ENCODE measurements around the gene ERICH6B.

Gene ERICH6B

DNA sequence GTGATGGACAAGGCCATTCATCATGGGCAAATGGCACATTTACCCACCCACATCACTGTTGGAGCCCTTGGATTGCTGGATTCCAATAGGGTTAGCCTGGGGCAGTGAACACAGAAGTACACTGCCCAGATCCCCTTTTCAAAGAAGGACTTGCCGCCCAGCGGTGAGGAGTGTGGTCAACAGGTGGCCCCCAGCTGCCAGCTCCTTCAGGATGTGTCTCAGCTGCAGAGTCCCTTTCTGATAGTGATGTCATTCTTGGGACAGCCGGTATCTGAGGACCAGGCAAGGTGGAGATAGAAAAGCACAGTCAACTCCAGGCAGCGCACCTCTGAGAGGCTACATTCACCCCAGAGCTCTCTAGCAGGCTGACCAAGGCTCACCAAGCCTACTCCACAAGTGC, 16.9 kb downstream of the ERICH6B start:
- DNase-seq, result no peak

DNA sequence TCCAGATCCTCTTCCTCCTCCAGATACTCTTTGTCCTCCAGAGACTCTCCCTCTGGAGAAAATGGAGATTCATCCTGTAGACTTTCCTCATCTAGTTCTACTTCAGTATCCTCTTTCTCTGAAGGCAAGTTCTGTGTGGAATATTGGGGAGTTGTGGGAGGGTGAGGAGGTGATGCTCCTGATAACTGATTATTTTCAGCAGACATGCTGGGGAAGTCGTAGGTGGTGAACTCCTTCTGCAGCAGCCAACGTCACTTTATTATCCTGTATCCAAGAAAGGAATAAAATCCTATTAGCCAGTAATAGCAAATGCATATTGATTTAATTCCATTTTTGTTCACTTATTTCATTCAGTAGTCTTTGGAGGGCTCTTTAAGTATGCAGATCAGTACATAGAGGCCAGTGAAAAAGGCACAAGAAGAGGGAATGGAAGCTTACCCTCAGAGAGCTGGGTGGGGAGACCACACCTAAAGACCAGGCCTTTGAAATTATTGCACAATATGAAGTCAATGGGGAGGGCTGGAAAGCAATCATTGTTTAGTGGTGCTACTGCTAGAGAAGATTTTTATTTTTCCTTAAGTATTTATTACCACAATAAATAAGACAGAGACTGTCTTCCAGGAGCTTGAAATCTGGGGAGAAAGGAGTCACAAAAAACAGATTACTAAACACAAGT, 18.6 kb downstream of the ERICH6B start:
- DNase-seq, result no peak

DNA sequence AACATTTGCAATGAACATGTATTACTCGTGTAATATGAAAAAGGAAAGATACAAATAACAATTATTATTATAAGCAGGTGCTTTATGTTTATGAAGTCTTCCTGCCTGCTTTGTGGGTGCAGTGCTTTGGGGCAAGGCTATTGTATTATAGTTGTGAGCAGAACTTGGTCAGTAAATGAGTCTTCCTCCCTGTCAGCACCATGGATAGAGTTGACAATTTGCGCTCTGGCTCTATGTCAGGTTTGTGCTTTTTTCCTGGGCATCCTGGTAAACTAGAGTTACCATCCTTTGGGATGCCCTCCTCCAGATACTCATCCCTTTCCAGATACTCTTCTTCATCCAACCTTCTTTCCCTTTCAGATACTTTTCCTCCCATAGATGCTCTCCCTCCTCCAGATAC, 19.6 kb downstream of the ERICH6B start:
- no peak for DNase-seq

DNA sequence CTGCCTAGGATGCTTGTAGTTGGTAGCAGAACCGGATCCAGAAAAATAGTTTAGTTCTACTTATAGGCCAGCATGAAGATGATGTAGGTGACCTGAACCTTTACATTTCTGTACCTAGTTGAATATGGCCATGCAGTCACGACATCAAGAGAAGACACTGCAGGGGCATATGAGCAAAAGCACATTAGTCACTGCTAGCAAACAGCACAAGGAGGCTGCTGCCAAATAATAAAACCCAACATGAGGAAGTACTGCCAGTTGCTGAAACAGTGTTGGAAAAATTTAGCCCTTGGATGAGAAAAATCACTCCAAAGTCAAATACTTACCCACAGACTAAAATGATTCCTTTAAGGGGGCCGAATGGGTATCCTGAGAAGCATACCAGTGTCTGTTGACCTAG, 20.8 kb downstream of the ERICH6B start:
- no peak for DNase-seq

GRCh38 chr13:45594227-45594626, 21.3 kb downstream of the ERICH6B start:
- DNase-seq, result no peak

- DNase-seq, result no peak
Observed at GRCh38 chr13:45592758-45593157, 22.8 kb downstream of the ERICH6B start.

- no peak for DNase-seq
Observed at GRCh38 chr13:45590066-45590465, 25.5 kb downstream of the ERICH6B start.

DNA sequence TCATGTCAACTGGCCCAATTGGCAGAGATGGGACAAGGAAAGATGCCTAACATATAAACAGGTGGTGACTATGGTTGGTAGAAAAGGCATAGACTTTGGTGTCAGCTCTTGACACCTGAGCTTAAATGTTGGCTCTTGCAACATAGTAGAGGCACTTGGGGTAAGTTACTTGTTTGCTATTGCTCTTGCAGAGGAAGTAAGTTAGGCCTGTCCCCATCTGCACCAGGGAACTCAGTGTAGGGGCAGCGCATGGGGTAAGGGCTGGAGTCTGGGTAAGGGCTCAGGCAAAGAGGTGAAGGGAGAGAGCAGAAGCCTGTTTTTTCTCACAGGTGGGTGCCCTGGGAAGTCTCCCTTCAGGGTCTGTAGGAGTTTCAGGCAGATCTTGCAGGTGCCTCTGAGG, 27.6 kb downstream of the ERICH6B start:
- no peak for DNase-seq

- DNase-seq, result peak; percentile 15
Observed at GRCh38 chr13:45584816-45585215, 30.7 kb downstream of the ERICH6B start.

GRCh38 chr13:45582408-45583076, 33.0 kb downstream of the ERICH6B start:
- DNase-seq, result no peak

DNA sequence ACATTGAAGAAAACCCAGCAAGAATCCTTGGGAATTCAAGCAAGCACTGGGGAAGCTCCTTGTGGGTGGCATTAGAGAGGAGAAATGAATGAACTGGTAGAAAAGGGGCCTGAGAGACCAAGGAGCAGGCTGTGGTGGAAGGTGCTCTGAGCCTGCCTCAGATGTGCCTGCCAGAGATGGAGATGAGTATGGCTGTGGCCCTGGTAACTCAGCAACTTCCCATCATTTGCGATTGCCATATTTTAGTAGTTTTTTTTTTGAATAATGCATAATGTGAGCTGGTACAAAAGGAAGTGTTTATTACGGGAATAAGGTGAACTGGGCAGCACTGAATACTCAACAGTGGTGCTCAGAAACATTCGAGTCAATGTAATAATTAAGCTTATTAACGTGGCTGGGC, 39.1 kb downstream of the ERICH6B start:
- no peak for DNase-seq

DNA sequence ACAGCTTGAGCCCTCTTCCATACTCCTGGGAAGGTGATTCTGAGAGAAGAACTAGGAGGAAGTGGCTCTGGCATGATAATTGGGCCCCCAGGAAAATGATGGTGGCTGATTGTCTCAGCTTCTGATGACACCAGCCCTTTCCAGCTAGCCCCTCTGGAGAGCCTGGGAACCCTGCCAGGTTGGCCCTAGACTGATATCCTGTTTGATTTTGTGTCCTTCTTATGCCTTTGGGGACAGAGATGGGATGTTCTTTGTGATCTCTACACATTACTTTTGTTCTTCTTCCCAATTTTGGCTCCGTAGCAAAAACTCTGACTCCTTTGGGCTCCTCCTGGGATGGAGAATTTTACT, 39.7 kb downstream of the ERICH6B start:
- no peak for DNase-seq

DNA sequence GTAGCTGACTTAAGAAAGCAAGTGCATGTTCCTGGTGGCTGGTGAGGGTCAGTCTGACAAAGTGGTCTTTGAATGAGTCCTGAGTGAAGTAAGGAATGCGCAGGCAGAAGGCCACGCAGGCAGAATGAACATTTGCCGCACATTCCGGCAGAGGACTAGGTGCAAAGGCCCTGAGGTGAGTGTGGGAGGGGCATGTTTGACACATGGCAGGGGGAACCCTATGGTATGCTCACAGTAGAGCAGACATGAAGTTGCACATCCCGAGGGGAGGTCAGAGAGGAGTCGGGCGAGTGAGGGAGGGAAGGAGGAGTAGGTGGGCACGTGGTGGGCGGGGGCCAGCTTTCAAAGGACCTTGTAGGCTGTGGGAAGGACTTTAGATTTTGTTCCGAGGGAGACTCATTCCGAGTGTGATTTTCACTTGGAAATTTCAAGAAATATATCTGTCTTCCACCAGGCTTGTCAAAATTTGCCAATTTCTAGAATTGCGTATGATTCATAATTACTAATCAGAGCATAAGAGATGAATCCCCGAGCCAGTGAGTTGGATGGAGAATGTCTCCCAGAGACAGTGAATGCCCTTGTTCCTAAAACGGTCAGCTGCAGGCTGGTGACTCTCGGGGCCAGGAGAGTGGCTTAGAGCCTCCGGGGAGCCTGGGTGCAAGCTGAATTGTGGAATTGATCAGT, 40.3 kb downstream of the ERICH6B start:
- no peak for DNase-seq

GRCh38 chr13:45565331-45565730, 50.2 kb downstream of the ERICH6B start:
- DNase-seq, result no peak

GRCh38 chr13:45564133-45564776, 51.3 kb downstream of the ERICH6B start:
- peak; percentile 86 for DNase-seq

GRCh38 chr13:45554604-45555109, 60.9 kb downstream of the ERICH6B start:
- DNase-seq, result no peak

DNA sequence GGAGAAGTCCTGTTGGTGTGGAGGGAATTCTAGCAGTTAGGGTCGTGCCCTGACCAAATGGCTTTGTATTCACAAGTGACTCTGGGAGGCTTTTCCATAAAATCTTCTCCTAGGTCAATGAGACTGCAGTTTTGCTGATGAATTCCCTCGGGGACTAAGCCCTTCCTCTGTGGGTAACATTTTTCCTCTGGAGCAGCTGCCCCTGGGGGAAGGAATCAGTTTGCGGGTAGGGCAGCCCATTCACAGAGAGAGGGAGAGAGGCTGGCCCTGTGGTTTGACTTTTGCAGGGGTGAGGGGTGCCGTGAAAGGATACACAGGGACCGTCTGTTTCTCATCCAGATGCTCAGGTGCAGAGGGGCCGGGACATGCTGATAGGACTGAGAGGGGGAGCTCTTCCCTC, 67.3 kb downstream of the ERICH6B start:
- peak; percentile 30 for DNase-seq

DNA sequence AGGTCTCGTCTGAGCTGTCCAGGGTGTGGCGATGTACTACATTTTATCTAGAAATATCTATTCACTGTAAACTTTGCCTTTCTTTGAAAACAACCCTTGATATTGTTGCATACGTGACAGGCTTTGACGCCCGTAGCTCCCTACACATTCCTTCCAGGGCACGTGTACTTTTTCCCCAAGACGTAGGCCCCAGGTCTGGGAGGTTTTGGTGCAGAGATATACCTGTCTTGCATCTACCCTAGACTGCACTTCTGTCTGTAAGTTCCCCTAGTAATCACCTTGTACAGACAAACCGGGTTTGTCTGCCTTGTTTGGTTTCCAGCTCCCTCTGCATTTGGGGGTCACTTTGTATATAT, 69.2 kb downstream of the ERICH6B start:
- DNase-seq, result no peak

- DNase-seq, result no peak
Observed at GRCh38 chr13:45545686-45546409, 69.7 kb downstream of the ERICH6B start.

DNA sequence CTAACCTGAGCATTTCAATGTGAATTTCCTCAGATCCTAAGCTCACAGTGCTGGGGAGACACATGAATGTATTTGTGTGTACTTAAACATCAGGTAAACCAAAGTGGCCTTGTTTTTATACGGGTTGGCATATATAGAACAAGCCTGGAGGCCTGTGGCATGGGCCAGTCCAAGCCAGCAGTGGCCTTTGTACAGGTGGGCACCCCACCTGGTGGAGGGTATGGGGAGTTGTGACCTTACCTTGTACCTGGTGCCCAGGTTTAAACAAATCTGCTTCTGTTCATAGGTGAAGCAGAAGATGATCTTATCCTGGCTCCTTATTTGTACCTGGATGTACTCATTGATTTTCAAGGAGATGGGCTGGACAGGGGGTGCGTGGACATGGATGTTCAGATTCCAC, 71.0 kb downstream of the ERICH6B start:
- no peak for DNase-seq

DNA sequence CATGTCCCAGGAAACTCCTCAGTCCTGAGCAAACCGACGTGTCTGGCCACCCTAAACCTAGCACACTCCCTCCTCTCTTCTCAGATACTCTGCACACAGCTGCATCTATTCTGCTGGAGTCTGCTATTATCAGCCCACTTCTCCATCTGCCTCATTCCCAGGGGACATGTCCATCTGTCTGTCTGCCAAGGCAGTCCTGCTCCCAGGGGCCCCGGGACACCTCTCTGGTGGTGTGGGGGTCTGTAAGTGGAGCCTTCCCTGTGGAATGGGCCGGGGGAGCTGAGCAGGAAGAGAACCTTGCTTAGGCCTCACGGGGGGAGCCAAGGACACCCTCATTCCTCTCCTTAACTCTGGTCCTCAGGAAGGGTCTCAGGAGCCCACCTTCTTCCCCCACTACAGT, 72.7 kb downstream of the ERICH6B start:
- peak; percentile 73 for DNase-seq

DNA sequence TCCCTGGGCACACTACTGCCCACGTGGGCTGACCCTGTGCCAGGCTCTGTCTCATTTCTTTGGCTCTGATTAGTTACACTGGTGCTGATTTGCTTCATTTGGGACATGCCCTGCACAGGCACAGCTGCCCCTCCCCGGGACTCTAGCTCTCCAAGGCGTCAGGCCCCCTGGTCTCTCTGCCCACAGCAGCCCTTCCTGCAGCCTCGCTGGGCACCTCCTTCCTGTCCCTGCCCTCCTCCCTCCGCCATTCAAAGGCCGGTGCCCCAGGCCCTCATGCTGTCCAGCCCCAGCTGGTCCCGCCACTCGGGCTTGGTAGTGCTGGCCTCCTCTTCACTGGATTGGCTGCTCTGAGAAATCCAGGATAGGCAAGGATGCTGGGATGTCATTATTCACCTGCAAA, 73.1 kb downstream of the ERICH6B start:
- DNase-seq, result no peak

DNA sequence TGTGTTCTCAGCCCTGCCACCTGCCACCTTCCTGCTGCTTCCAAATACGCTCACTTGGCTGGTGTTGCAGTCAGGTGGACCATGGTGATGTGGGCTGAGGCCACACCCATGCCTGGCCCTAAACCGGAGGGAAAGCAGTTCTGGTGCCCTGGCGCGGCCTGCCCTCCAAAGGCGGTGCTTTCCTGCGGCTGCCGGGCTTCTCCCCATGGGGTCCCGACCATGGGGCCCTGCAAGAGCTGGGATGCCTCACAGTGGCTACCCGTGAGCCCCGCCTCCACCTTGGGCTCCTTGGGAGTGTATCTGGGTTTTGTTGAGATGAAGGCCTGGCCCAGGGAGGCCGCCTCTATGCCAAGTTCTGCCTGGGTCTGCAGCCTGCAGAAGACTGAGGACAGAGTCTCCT, 73.7 kb downstream of the ERICH6B start:
- DNase-seq, result no peak

Measured in NCI-H82 (cell line).